GM19193 (cell line): ENCODE results near the gene KCNA3.

ENCODE experiments used
- POLR2A ChIP-seq: IDR thresholded peaks from 4 replicates; pipeline ENCODE4 v1.6.1; 2011; ENCODE audit not compliant: insufficient read depth, insufficient read length; ENCODE audit errors: extremely low read depth

KCNA3 gene

GRCh38 chr1:110668549-110668948 is 6.2 kb downstream of the KCNA3 start:
- TF ChIP-seq POLR2A = no peak

DNA sequence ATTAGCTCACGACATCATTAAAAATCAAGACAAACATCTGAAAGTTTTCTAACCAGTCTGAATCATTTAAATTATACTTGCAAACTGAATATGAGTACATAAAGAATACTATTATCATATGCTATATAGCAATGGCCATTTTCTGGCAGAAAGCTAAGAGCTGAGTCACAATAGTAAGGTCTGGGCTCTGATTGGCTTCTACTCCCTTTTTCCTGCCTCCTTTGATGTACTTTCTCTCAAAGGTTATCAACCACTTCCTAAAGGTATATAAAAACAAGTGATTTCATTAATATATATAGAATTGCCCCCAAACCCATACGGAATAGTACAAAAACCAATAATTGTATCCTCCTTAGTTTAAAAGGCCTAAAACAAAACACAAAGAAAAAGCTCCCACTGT is 7.0 kb downstream of the KCNA3 start:
- no peak for TF ChIP-seq POLR2A

- TF ChIP-seq POLR2A = no peak
These were observed 11.5 kb downstream of the KCNA3 start for GRCh38 chr1:110663241-110663640.

DNA sequence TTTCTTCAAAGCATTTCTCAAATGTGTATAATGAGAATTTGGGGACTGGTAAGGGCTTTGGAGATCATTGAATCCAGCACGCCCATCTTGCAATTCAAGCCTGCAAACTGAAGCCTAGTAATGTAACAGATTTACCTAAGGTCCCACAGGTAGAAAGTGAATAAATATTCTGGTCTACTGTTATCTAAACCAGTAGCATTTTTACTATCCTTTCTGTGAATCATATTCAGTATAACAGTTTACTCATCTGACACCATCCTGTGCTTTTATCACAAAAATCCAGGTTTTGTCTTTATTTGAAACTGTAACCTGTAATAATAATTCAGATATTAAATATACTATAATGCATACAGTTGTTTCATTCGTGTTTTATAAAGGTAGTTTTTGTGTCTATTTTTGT is 17.4 kb downstream of the KCNA3 start:
- no peak for TF ChIP-seq POLR2A

- no peak for TF ChIP-seq POLR2A
These were observed 24.1 kb downstream of the KCNA3 start for GRCh38 chr1:110650609-110651008.

- no peak for TF ChIP-seq POLR2A
These were observed 26.3 kb downstream of the KCNA3 start for GRCh38 chr1:110648417-110648816.

- TF ChIP-seq POLR2A = no peak
These were observed 27.4 kb downstream of the KCNA3 start for GRCh38 chr1:110647254-110647891.

DNA sequence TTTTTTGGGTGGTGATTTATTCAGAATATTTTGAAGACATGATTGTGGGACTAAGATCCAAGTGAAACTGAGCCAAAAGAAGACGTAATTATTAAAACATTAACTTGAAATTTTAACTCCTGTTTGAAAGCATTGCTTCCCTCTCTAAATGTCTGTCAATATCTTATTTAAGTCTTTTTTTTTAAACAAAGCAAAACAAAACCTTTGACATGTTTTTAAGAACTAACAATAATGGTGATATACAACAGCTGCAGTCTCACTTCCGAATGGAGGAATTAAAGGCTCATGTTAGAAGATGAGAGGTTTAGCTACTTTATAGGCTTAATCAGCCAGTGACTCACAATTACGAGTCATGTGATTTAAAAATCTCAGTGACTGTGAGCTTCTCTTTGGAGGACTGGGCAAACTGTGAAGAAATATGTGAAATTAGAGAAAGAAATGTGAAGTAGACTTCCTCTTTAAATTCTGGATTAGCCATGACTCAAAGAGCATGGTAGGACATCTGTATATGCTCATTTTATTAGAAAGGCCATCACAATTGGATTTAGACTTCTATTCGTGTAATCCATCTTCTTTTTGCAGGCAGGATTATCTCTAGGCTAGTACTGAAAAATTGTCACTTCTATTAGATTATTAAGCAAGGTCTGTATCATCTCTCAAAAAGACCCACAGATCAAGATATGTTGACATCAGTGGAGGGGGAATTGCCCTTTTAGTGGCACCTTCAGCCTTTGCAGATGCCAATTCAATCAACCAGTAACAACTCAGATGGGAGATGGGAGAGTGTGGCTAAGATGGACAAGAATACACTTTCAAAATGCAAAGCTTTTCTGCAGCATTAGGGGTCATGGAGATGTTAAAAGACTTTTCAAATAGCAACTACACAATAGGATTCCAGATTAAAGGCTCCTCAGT is 28.7 kb downstream of the KCNA3 start:
- TF ChIP-seq POLR2A = no peak

GRCh38 chr1:110645211-110645610 is 29.5 kb downstream of the KCNA3 start:
- TF ChIP-seq POLR2A = no peak

DNA sequence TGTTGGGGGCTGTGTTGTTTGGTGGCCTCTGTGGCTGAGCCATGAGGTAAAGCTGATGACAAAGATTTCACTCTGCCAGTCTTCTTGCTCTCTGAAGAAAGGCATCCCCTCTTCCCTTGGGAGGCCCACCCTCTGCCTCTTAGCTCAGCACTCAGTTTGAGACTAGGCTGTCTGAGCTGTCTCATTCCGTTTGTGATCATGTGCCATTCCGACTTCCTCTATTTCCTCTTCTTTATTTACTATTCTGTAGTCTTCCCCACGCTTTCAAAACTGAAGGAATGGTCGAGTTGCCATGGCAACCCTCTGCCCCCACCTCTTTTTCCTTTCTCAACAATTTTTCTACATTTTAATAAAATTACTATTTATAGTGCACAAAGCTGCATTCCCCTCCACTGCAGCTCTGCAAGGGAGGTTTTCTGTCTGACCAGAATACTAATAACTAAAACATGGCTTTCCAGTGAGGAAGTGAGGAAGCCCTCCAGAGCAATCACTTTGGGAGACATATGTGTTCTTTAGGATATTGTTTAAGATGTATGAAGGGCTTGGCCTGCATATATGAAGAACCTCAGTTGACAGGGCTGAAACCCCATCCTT is 30.8 kb downstream of the KCNA3 start:
- TF ChIP-seq POLR2A = no peak

GRCh38 chr1:110639724-110640386 is 34.9 kb downstream of the KCNA3 start:
- TF ChIP-seq POLR2A = no peak

- no peak for TF ChIP-seq POLR2A
These were observed 36.2 kb downstream of the KCNA3 start for GRCh38 chr1:110638556-110638955.

GRCh38 chr1:110638058-110638457 is 36.7 kb downstream of the KCNA3 start:
- TF ChIP-seq POLR2A = no peak

- TF ChIP-seq POLR2A = no peak
These were observed 37.3 kb downstream of the KCNA3 start for GRCh38 chr1:110637475-110637874.
